Measurements from ENCODE around the gene ARHGAP29.

ARHGAP29 gene

GRCh38 chr1:94124538-94124937, 112.8 kb downstream of the ARHGAP29 start:
- no peak for DNase-seq (ENCODE audit: low read depth in 2 of 2)

GRCh38 chr1:94122201-94122970, 115.0 kb downstream of the ARHGAP29 start:
- DNase-seq (ENCODE audit: low read depth in 2 of 2), result no peak
